Measurements from ENCODE around the gene PSMD13. TPM values are rescaled to one million over a fixed set of nuclear protein-coding genes. Genes with fewer than 3 reads are reported as not detected.

PSMD13 gene
- total and polyA plus RNA-seq, 7 donors = 108 to 265 (median 171) TPM

DNA sequence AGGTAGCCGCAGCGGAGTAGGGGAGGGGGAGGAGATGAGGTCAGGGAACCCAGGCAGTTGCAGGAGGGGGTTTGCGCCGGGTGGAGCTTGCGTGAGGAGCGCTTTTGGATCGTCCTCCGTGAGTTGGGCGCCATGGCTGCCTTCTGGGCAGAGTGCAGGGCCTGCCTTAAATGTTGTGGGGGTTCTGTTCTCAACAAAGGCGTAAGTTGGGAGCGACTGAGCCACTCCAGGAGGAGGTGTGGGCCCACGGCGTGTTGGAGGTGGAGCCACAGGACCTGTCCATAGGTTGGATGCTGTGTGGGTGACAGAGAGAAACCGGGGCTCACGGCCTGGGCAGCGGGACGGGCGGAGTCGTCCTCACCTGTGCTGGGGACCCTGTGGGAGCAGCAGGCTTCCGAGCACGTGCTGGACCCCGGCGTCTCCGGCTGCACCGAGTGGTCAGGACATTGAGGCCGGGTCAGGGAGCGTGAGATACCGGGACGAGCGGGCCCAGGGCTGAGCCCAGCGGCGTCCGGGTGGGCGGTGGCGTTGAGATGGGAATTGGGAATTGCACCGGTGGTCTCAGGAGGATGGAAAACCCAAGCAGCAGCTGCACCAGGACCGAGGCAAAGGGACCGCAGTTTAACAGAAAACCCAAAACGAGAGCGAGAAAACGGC is 51.2 kb downstream of the PSMD13 start:
- no peak overlapping the region for H3K27ac ChIP-seq
- no peaks in the 10 kb centered on the region for H3K4me1 ChIP-seq
- WGBS, 3 donors = 19 to 28% (median 25%) methylated on average over 35 to 41 of the region's 41 CpGs
- intact Hi-C loops (cut with DNase I) = no loop called here
- no peak for ATAC-seq
- peak; percentile 20 to 56 for DNase-seq
- H3K27me3 ChIP-seq (ENCODE audit: insufficient read depth in 3 of 3, low read length in 2 of 3) = peaks cover 0 to 43% (median 21%) of the 10 kb centered on the region in 3 donors
- H3K36me3 ChIP-seq (ENCODE audit: insufficient read depth in 1 of 2, low read depth in 1 of 2) = no peaks in the 10 kb centered on the region
- TF ChIP-seq, protein P1, sequence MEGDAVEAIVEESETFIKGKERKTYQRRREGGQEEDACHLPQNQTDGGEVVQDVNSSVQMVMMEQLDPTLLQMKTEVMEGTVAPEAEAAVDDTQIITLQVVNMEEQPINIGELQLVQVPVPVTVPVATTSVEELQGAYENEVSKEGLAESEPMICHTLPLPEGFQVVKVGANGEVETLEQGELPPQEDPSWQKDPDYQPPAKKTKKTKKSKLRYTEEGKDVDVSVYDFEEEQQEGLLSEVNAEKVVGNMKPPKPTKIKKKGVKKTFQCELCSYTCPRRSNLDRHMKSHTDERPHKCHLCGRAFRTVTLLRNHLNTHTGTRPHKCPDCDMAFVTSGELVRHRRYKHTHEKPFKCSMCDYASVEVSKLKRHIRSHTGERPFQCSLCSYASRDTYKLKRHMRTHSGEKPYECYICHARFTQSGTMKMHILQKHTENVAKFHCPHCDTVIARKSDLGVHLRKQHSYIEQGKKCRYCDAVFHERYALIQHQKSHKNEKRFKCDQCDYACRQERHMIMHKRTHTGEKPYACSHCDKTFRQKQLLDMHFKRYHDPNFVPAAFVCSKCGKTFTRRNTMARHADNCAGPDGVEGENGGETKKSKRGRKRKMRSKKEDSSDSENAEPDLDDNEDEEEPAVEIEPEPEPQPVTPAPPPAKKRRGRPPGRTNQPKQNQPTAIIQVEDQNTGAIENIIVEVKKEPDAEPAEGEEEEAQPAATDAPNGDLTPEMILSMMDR (IDR thresholded peaks at IDR 0.05) = no peak
- H3K4me3 ChIP-seq = peak overlapping the region; percentile 72
- H3K9me3 ChIP-seq = no peaks in the 10 kb centered on the region

GRCh38 chr11:288478-289397 is 52.0 kb downstream of the PSMD13 start, which contains the start of gene PGGHG:
PGGHG (plus strand) TSS chr11:289126; CDS start chr11:289817, 691 bp downstream.
- Histone ChIP-seq H3K9me3 (no peaks in the 10 kb centered on the region), H3K4me1 (no peaks in the 10 kb centered on the region), H3K36me3 (ENCODE audit: insufficient read depth in 1 of 2, low read depth in 1 of 2) (no peaks in the 10 kb centered on the region), H3K4me3 (peak within 1 kb of the TSS; percentile 72), H3K27me3 (ENCODE audit: insufficient read depth in 3 of 3, low read length in 2 of 3) (peaks cover 0 to 42% (median 19%) of the 10 kb centered on the region in 3 donors), H3K27ac (no peak within 1 kb of the TSS)
- 0 to 2% (median 1%) methylated on average over 41 to 110 of the region's 112 CpGs for WGBS, 3 donors
- intact Hi-C loops (cut with DNase I) = no loop called here
- DNase-seq (peak; percentile 79 to 85), ATAC-seq (peak; percentile 44 to 81 (median 56))
- TF ChIP-seq, protein P1 (IDR thresholded peaks at IDR 0.05) = no peak

DNA sequence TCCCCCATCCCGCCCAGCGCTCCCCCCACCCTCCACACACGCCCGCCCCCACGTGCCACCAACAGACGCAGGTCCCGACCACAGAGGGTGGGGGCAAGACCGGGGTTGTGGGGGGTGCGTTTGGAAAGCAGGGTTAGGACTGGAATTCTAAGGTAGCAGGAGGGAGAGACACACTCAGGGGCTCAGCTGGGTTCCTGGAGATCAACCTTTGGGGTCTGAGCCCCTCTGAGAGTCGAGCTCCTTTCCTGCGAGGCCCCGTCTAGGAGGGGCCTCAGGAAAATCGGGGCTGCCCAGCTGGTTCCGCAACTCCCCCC is 52.6 kb downstream of the PSMD13 start:
- H3K4me3 ChIP-seq = peak overlapping the region; percentile 72
- peaks cover 0 to 37% (median 17%) of the 10 kb centered on the region in 3 donors for H3K27me3 ChIP-seq (ENCODE audit: insufficient read depth in 3 of 3, low read length in 2 of 3)
- no peak overlapping the region for H3K27ac ChIP-seq
- ATAC-seq (peak in 1 of 4 donors; percentile 11), DNase-seq (peak in 1 of 2 donors; percentile 52)
- H3K36me3 ChIP-seq (ENCODE audit: insufficient read depth in 1 of 2, low read depth in 1 of 2) = no peaks in the 10 kb centered on the region
- TF ChIP-seq, protein P1 (IDR thresholded peaks at IDR 0.05) = no peak
- 12 to 46% (median 18%) methylated on average over 6 to 14 of the region's 14 CpGs for WGBS, 3 donors
- H3K9me3 ChIP-seq = no peaks in the 10 kb centered on the region
- intact Hi-C loops (cut with DNase I) = no loop called here
- H3K4me1 ChIP-seq = no peaks in the 10 kb centered on the region

GRCh38 chr11:289712-290620 is 53.2 kb downstream of the PSMD13 start:
- H3K27me3 ChIP-seq (ENCODE audit: insufficient read depth in 3 of 3, low read length in 2 of 3) = peaks cover 0 to 37% (median 17%) of the 10 kb centered on the region in 3 donors
- no peaks in the 10 kb centered on the region for H3K9me3 ChIP-seq
- 84 to 89% (median 86%) methylated on average over 46 to 48 of the region's 48 CpGs for WGBS, 3 donors
- H3K4me1 ChIP-seq = no peaks in the 10 kb centered on the region
- peak overlapping the region; percentile 72 for H3K4me3 ChIP-seq
- no peaks in the 10 kb centered on the region for H3K36me3 ChIP-seq (ENCODE audit: insufficient read depth in 1 of 2, low read depth in 1 of 2)
- H3K27ac ChIP-seq = no peak overlapping the region
- DNase-seq (peak; percentile 12 to 56), ATAC-seq (no peak)
- intact Hi-C loops (cut with DNase I) = no loop called here
- TF ChIP-seq, protein P1 (IDR thresholded peaks at IDR 0.05) = no peak
